GM12878 (cell line): ENCODE measurements around the gene DNMT3A. TPM values are rescaled to one million over a fixed set of nuclear protein-coding genes. Genes with fewer than 3 reads are reported as not detected.

Source experiments
- ATAC-seq: fragments of 200-7000 bp; cut with Tn5 transposase; 3 replicates; pipeline ENCODE4 v1.9.1; 2020; ENCODE audit warnings: mild to moderate bottlenecking, moderate library complexity
- BruUV-seq: library from RNA; stranded (reverse); fragments of 400-500 nt; replicated peaks from 2 replicates; lab custom pipeline; 2021; lab: Mats Ljungman, UMichigan
- CTCF ChIA-PET: fragments of 300-600 bp; sonication (Branson Sonifier 250); formaldehyde crosslinking; extraction: SDS; loops from one replicate; lab custom pipeline; 2021; ENCODE audit warnings: inconsistent platforms; lab: Yijun Ruan, JAX
- POLR2A ChIA-PET: fragments of 350-600 bp; formaldehyde crosslinking; extraction: SDS; loops from one replicate; lab custom pipeline; 2021; ENCODE audit warnings: inconsistent platforms; lab: Charles Lee
- RAD21 ChIA-PET: fragments of 300-600 bp; sonication (Branson Sonifier 250); formaldehyde crosslinking; loops from one replicate; lab custom pipeline; 2023; ENCODE audit warnings: antibody characterized with exemption; ENCODE audit not compliant: unreplicated experiment; lab: Charles Lee
- SMC1A ChIA-PET: fragments of 300-600 bp; sonication (Branson Sonifier 250); formaldehyde crosslinking; loops from one replicate; lab custom pipeline; 2023; ENCODE audit not compliant: unreplicated experiment, uncharacterized antibody; lab: Charles Lee
- DNase-seq: peaks from one replicate; pipeline ENCODE4 v3.0.0-alpha.2; 2011; ENCODE audit warnings: low read depth, low spot score
- FAIRE-seq: peaks from 3 replicates; lab custom pipeline; 2011; peaks lifted over from hg19 to GRCh38; lab: Jason Lieb, UNC
- H2AFZ ChIP-seq: 2 replicates; pipeline ENCODE4 v1.6.0; 2011; ENCODE audit warnings: low read depth, low read length, control low read depth; ENCODE audit not compliant: control insufficient read depth
- H3K27ac ChIP-seq: 2 replicates; pipeline ENCODE4 v1.5.1; 2011; ENCODE audit warnings: control low read depth; ENCODE audit not compliant: control insufficient read depth, insufficient read depth
- H3K27me3 ChIP-seq, 2 experiments: replicated peaks in 1 of 2; 2 replicates each; pipeline versions ENCODE4 v1.6.0 to v1.6.1; 2011; ENCODE audit warnings: low read length in 1 of 2; ENCODE audit not compliant: control insufficient read depth in 2 of 2, insufficient read depth in 2 of 2
- H3K36me3 ChIP-seq, 2 experiments: 2 replicates each; pipeline ENCODE4 v1.5.1; 2011; ENCODE audit warnings: low read length in 1 of 2; ENCODE audit not compliant: control insufficient read depth in 2 of 2, insufficient read depth in 2 of 2
- H3K4me1 ChIP-seq: 2 replicates; pipeline ENCODE4 v1.6.1; 2011; ENCODE audit warnings: mild to moderate bottlenecking, low read length, moderate library complexity, mixed read lengths; ENCODE audit not compliant: control insufficient read depth, insufficient read depth
- H3K4me2 ChIP-seq: 2 replicates; pipeline ENCODE4 v1.6.0; 2011; ENCODE audit warnings: control low read depth; ENCODE audit not compliant: control insufficient read depth, insufficient read depth
- H3K4me3 ChIP-seq: fragments of 200-600 bp; sonication (generic); 2 replicates; pipeline ENCODE4 v1.5.1; 2016
- H3K79me2 ChIP-seq: 2 replicates; pipeline ENCODE4 v1.6.0; 2011; ENCODE audit warnings: low read length; ENCODE audit not compliant: control insufficient read depth, insufficient read depth
- H3K9ac ChIP-seq: 2 replicates; pipeline ENCODE4 v1.8.0; 2011; ENCODE audit warnings: low read length, control low read depth, mixed read lengths; ENCODE audit not compliant: control insufficient read depth, insufficient read depth
- H3K9me3 ChIP-seq: replicated peaks from 3 replicates; pipeline ENCODE4 v1.5.1; 2011; ENCODE audit warnings: mild to moderate bottlenecking, low read length; ENCODE audit not compliant: control insufficient read depth, insufficient read depth
- H4K20me1 ChIP-seq: 2 replicates; pipeline ENCODE4 v1.6.0; 2011; ENCODE audit not compliant: control insufficient read depth, insufficient read depth
- CBFB ChIP-seq: IDR thresholded peaks from 2 replicates; pipeline ENCODE4 v1.6.1; 2016; ENCODE audit warnings: antibody characterized with exemption, low read depth
- CBX5 ChIP-seq: sonication (generic); IDR thresholded peaks from 2 replicates; pipeline ENCODE4 v1.6.1; 2016; ENCODE audit warnings: low read depth, moderate library complexity, mild to moderate bottlenecking, inconsistent platforms
- ESRRA ChIP-seq: IDR thresholded peaks from 2 replicates; pipeline ENCODE4 v1.6.1; 2012; ENCODE audit warnings: mild to moderate bottlenecking, low read length, improper control_type of control experiment
- MEF2A ChIP-seq: IDR thresholded peaks from 2 replicates; pipeline ENCODE4 v1.6.1; 2011; ENCODE audit warnings: low read depth, mild to moderate bottlenecking, low read length, moderate library complexity; ENCODE audit not compliant: insufficient read depth
- NFXL1 ChIP-seq: fragments of 450-650 bp; IDR thresholded peaks from 2 replicates; pipeline ENCODE4 v1.6.1; 2017; ENCODE audit warnings: antibody characterized with exemption, mild to moderate bottlenecking, borderline replicate concordance
- RBBP5 ChIP-seq: fragments of 200-600 bp; sonication (generic); conservative IDR thresholded peaks from 2 replicates; pipeline ENCODE4 v1.6.1; 2016
- ZBTB33 ChIP-seq: fragments of 450-650 bp; IDR thresholded peaks from 2 replicates; pipeline ENCODE4 v1.6.1; 2017; ENCODE audit warnings: mild to moderate bottlenecking
- WGBS: methylation state at CpG from one replicate; pipeline ENCODE4 v1.1.6; 2016; ENCODE audit warnings: low lambda C conversion rate; ENCODE audit not compliant: insufficient replicate concordance, insufficient coverage; ENCODE audit errors: missing lambda C conversion rate; 5-methylcytosine and 5-hydroxymethylcytosine counted together
- in situ Hi-C: fragments of 300-500 bp; cut with MboI; formaldehyde crosslinking; loops from 9 replicates; pipeline ENCODE4 v1.14.3; 2018; ENCODE audit warnings: mixed read lengths
- intact Hi-C: fragments of 100-400 bp; cut with micrococcal nuclease; formaldehyde crosslinking; loops from one replicate; pipeline ENCODE4 v1.14.2; 2022; ENCODE audit not compliant: unreplicated experiment
- polyA plus RNA-seq, 11 experiments: library from polyadenylated mRNA; depleted of rRNA in 4 of 11; unstranded in 6 of 11; stranded (reverse) in 5 of 11; fragments of >200 nt; fragmentation: Nextera tagmentation in 4 of 11; fragmentation: Illumina TruSeq in 1 of 11; extraction: Ambion mirVana in 4 of 11; extraction: Trizol in 1 of 11; gene quantifications; 1 replicate in 1 of 11; 2 replicates in 10 of 11; pipeline versions ENCODE4 v1.2.1 to v1.2.3, GENCODE V29; 2011 to 2016; ENCODE audit warnings: inconsistent platforms in 2 of 11, missing spikeins in 2 of 11, low read depth in 1 of 11
- total RNA-seq, 4 experiments: library from RNA; depleted of rRNA in 3 of 4; stranded (reverse); fragments of >200 nt in 3 of 4; fragmentation: Illumina TruSeq in 1 of 4; extraction: Trizol in 1 of 4; gene quantifications; 2 replicates each; pipeline versions ENCODE4 v1.2.1 to v1.2.3, GENCODE V29; 2013 to 2021
- TF ChIP-seq, protein P1 (sequence below), 3 experiments: IDR thresholded peaks in 2 of 3; conservative IDR thresholded peaks in 1 of 3; 2 replicates each; pipeline ENCODE4 v1.5.1; 2011; ENCODE audit warnings: low read depth in 3 of 3, low read length in 3 of 3, mild to moderate bottlenecking in 3 of 3, control low read depth in 2 of 3, moderate library complexity in 2 of 3, inconsistent platforms in 1 of 3, mixed read lengths in 1 of 3; ENCODE audit not compliant: control insufficient read depth in 2 of 3, insufficient read depth in 1 of 3; ENCODE audit errors: extremely low read depth in 1 of 3

DNMT3A gene
- total and polyA plus RNA-seq, 10 of the 15 experiments (the other 5 are each of a cell fraction or from before 2014, with no cell fraction given) = 7.4 to 51.6 (median 17.4) TPM

DNA sequence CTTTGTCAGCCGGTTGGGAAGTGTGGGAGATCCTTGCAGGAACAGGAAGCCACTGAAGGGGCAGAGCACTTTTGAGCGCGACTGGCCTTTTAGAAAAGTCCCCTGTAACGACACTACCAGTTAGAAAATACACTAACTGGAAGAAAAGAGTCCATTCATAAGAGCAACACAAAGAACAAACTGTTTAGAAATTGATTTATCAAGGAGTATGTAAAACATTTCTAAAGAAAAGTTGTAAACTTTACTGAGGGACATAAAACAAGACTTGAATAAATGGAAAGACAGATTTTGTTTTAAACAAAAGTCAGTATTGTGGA lies 143.6 kb downstream of the DNMT3A start (continued):
- no peak for TF ChIP-seq MEF2A

GRCh38 chr2:25197336-25198208 lies 144.2 kb downstream of the DNMT3A start:
- no peak for DNase-seq
- H3K27ac ChIP-seq = no peak overlapping the region
- H3K9ac ChIP-seq = no peak overlapping the region
- TF ChIP-seq NFXL1 (no peak), CBX5 (no peak), RBBP5 (no peak), CBFB (no peak), MEF2A (no peak), ESRRA (no peak), ZBTB33 (no peak)
- TF ChIP-seq, protein P1, sequence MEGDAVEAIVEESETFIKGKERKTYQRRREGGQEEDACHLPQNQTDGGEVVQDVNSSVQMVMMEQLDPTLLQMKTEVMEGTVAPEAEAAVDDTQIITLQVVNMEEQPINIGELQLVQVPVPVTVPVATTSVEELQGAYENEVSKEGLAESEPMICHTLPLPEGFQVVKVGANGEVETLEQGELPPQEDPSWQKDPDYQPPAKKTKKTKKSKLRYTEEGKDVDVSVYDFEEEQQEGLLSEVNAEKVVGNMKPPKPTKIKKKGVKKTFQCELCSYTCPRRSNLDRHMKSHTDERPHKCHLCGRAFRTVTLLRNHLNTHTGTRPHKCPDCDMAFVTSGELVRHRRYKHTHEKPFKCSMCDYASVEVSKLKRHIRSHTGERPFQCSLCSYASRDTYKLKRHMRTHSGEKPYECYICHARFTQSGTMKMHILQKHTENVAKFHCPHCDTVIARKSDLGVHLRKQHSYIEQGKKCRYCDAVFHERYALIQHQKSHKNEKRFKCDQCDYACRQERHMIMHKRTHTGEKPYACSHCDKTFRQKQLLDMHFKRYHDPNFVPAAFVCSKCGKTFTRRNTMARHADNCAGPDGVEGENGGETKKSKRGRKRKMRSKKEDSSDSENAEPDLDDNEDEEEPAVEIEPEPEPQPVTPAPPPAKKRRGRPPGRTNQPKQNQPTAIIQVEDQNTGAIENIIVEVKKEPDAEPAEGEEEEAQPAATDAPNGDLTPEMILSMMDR (IDR thresholded peaks at IDR 0.05 in 2 of 3, conservative IDR thresholded peaks at IDR 0.05 in 1 of 3; ENCODE audit: control insufficient read depth in 2 of 3, extremely low read depth in 1 of 3, insufficient read depth in 1 of 3, low read depth in 3 of 3, low read length in 3 of 3) = no peak
- no peaks in the 10 kb centered on the region for H3K27me3 ChIP-seq
- RAD21 ChIA-PET = interaction anchor here (0.8 to 5.0 kb wide), 7 partner anchors 23 to 369 kb away, joined by 3 to 79 read pairs (median 5); no protein-coding TSS in a partner anchor
- H3K4me1 ChIP-seq = peaks cover 7% of the 10 kb centered on the region; the same call in 1 of the 2 replicates
- SMC1A ChIA-PET = interaction anchor here (0.7 to 3.5 kb wide), 8 partner anchors 30 to 369 kb away, joined by 3 to 70 read pairs (median 4); partner anchors contain the start of gene POMC
- no peak overlapping the region for H2AFZ ChIP-seq
- POLR2A ChIA-PET = interaction anchor here (0.6 to 0.7 kb wide), 3 partner anchors 33 to 287 kb away, joined by 3 to 5 read pairs (median 3); no protein-coding TSS in a partner anchor
- no peak overlapping the region for H3K4me3 ChIP-seq
- 54% methylated on average over 12 of the region's 12 CpGs for WGBS
- no peak overlapping the region for H3K4me2 ChIP-seq
- no TSS peak for BruUV-seq
- H3K9me3 ChIP-seq = no peaks in the 10 kb centered on the region
- no peak for FAIRE-seq
- H4K20me1 ChIP-seq = no peaks in the 10 kb centered on the region
- no peaks in the 10 kb centered on the region for H3K79me2 ChIP-seq
- in situ Hi-C loops (loop anchor here (5.0 kb wide), 1 partner anchor 220 kb away; no protein-coding TSS in a partner anchor), intact Hi-C loops (loop anchor here (2.0 kb wide), 2 partner anchors 31 to 223 kb away; no protein-coding TSS in a partner anchor)
- CTCF ChIA-PET = interaction anchor here (0.6 to 4.4 kb wide), 18 partner anchors 9 to 620 kb away, joined by 3 to 132 read pairs (median 4); partner anchors contain the start of gene POMC
- H3K36me3 ChIP-seq = no peaks in the 10 kb centered on the region
- ATAC-seq = no peak
